WTC11 (cell line): Measurements from ENCODE around the gene NCAPH2. TPM values are rescaled to one million over a fixed set of nuclear protein-coding genes. Genes with fewer than 3 reads are reported as not detected.

ENCODE experiments used
- ATAC-seq: fragments of 200-7000 bp; cut with Tn5 transposase; 2 replicates; pipeline ENCODE4 v1.10.0; 2021; ENCODE audit warnings: mild to moderate bottlenecking, moderate library complexity
- CTCF ChIA-PET: fragments of 300-600 bp; sonication (Branson Sonifier 250); formaldehyde crosslinking; loops from one replicate; lab custom pipeline; 2021; ENCODE audit warnings: antibody characterized with exemption; lab: Charles Lee
- POLR2A ChIA-PET: fragments of 350-600 bp; sonication (Branson Sonifier 250); formaldehyde crosslinking; loops from one replicate; lab custom pipeline; 2021; ENCODE audit warnings: antibody characterized with exemption; lab: Charles Lee
- DNase-seq: peaks from one replicate; pipeline ENCODE4 v3.0.0; 2021; ENCODE audit warnings: low spot score
- H3K27ac Mint-ChIP-seq: 2 replicates; pipeline ENCODE4 v1.8.0; 2021; ENCODE audit warnings: mixed read lengths
- H3K27me3 Mint-ChIP-seq: 2 replicates; pipeline ENCODE4 v1.8.0; 2021; ENCODE audit warnings: low read depth, mild to moderate bottlenecking, moderate library complexity, mixed read lengths
- H3K36me3 Mint-ChIP-seq: 2 replicates; pipeline ENCODE4 v1.8.0; 2021; ENCODE audit warnings: mixed read lengths
- H3K4me1 Mint-ChIP-seq: 2 replicates; pipeline ENCODE4 v1.8.0; 2022; ENCODE audit warnings: mixed read lengths
- H3K4me3 Mint-ChIP-seq: 2 replicates; pipeline ENCODE4 v1.8.0; 2021; ENCODE audit warnings: mild to moderate bottlenecking, moderate library complexity, mixed read lengths
- H3K9me3 Mint-ChIP-seq: 2 replicates; pipeline ENCODE4 v1.8.0; 2021; ENCODE audit warnings: mixed read lengths
- ATF1 ChIP-seq: sonication (generic); formaldehyde crosslinking; IDR thresholded peaks from 2 replicates; pipeline ENCODE4 v1.8.1; 2023; ENCODE audit warnings: mild to moderate bottlenecking, moderate library complexity, missing genetic modification reagents
- CREB1 ChIP-seq: sonication (generic); formaldehyde crosslinking; IDR thresholded peaks from 2 replicates; pipeline ENCODE4 v1.8.0; 2023; ENCODE audit warnings: mild to moderate bottlenecking, missing genetic modification reagents
- CTCF ChIP-seq: fragments of 200-600 bp; IDR thresholded peaks from 2 replicates; pipeline ENCODE4 v1.8.0; 2022; ENCODE audit warnings: antibody characterized with exemption
- E2F1 ChIP-seq: sonication (generic); formaldehyde crosslinking; IDR thresholded peaks from 2 replicates; pipeline ENCODE4 v1.8.0; 2022; ENCODE audit warnings: mild to moderate bottlenecking, missing genetic modification reagents
- MAX ChIP-seq: sonication (generic); formaldehyde crosslinking; IDR thresholded peaks from 2 replicates; pipeline ENCODE4 v1.8.0; 2022; ENCODE audit warnings: mild to moderate bottlenecking, missing genetic modification reagents
- MLX ChIP-seq: sonication (generic); formaldehyde crosslinking; IDR thresholded peaks from 2 replicates; pipeline ENCODE4 v1.8.1; 2023; ENCODE audit warnings: mild to moderate bottlenecking, missing genetic modification reagents, moderate library complexity
- MXD4 ChIP-seq: fragments of 250-450 bp; sonication (Bioruptor Pico); IDR thresholded peaks from 2 replicates; pipeline ENCODE4 v1.8.0; 2021; ENCODE audit warnings: mild to moderate bottlenecking, moderate library complexity, borderline replicate concordance
- MYBL2 ChIP-seq: sonication (generic); formaldehyde crosslinking; IDR thresholded peaks from 2 replicates; pipeline ENCODE4 v1.8.1; 2023; ENCODE audit warnings: mild to moderate bottlenecking, moderate library complexity, missing genetic modification reagents
- NFE2L1 ChIP-seq: sonication (generic); formaldehyde crosslinking; IDR thresholded peaks from 2 replicates; pipeline ENCODE4 v1.8.1; 2023; ENCODE audit warnings: missing genetic modification reagents
- NR2C2 ChIP-seq: sonication (generic); formaldehyde crosslinking; IDR thresholded peaks from 2 replicates; pipeline ENCODE4 v1.8.0; 2022; ENCODE audit warnings: mild to moderate bottlenecking, missing genetic modification reagents
- PREB ChIP-seq: sonication (generic); formaldehyde crosslinking; IDR thresholded peaks from 2 replicates; pipeline ENCODE4 v1.8.1; 2022; ENCODE audit warnings: mild to moderate bottlenecking, missing genetic modification reagents, moderate library complexity, borderline replicate concordance
- SMAD4 ChIP-seq: sonication (generic); formaldehyde crosslinking; IDR thresholded peaks from 2 replicates; pipeline ENCODE4 v1.8.0; 2022; ENCODE audit warnings: mild to moderate bottlenecking, missing genetic modification reagents
- STAT6 ChIP-seq: sonication (generic); formaldehyde crosslinking; conservative IDR thresholded peaks from 2 replicates; pipeline ENCODE4 v1.8.1; 2023; ENCODE audit warnings: mild to moderate bottlenecking, low read depth, missing genetic modification reagents, moderate library complexity
- TEAD4 ChIP-seq: sonication (generic); formaldehyde crosslinking; IDR thresholded peaks from 2 replicates; pipeline ENCODE4 v1.8.0; 2022; ENCODE audit warnings: mild to moderate bottlenecking, missing genetic modification reagents
- USF2 ChIP-seq: sonication (generic); formaldehyde crosslinking; IDR thresholded peaks from 2 replicates; pipeline ENCODE4 v1.8.1; 2023; ENCODE audit warnings: mild to moderate bottlenecking, missing genetic modification reagents, moderate library complexity
- ZNF138 ChIP-seq: sonication (generic); formaldehyde crosslinking; conservative IDR thresholded peaks from 2 replicates; pipeline ENCODE4 v1.8.1; 2022; ENCODE audit warnings: mild to moderate bottlenecking, moderate library complexity, missing genetic modification reagents
- ZNF317 ChIP-seq: sonication (generic); formaldehyde crosslinking; IDR thresholded peaks from 2 replicates; pipeline ENCODE4 v1.8.1; 2023; ENCODE audit warnings: low read depth, mild to moderate bottlenecking, moderate library complexity, missing genetic modification reagents, borderline replicate concordance
- ZNF512 ChIP-seq: sonication (generic); formaldehyde crosslinking; IDR thresholded peaks from 2 replicates; pipeline ENCODE4 v1.8.1; 2022; ENCODE audit warnings: missing genetic modification reagents, borderline replicate concordance
- ZNF532 ChIP-seq: fragments of 250-450 bp; sonication (Bioruptor Pico); IDR thresholded peaks from 2 replicates; pipeline ENCODE4 v1.9.0; 2021; ENCODE audit warnings: mild to moderate bottlenecking, borderline replicate concordance
- total RNA-seq: library from RNA; stranded (reverse); gene quantifications from 3 replicates; pipeline ENCODE4 v1.2.3, GENCODE V29; 2021

The NCAPH2 gene
- total RNA-seq, 1 experiment from 2014 or later, result 78.4 TPM

- POLR2A ChIA-PET, result no interaction called here
- TF ChIP-seq E2F1 (CRISPR knock-in tag) (no peak), ZNF512 (CRISPR knock-in tag) (no peak), STAT6 (CRISPR knock-in tag) (no peak), TEAD4 (CRISPR knock-in tag) (no peak), CTCF (no peak), ZNF317 (CRISPR knock-in tag) (no peak), PREB (CRISPR knock-in tag) (no peak), SMAD4 (no peak), MYBL2 (no peak), MXD4 (CRISPR knock-in tag) (no peak), MAX (CRISPR knock-in tag) (no peak), NFE2L1 (CRISPR knock-in tag) (no peak), ZNF138 (CRISPR knock-in tag) (no peak), ZNF532 (no peak), ATF1 (no peak), MLX (no peak), NR2C2 (CRISPR knock-in tag) (no peak), USF2 (CRISPR knock-in tag) (no peak), CREB1 (CRISPR knock-in tag) (no peak)
These were observed 2.0 kb upstream of the NCAPH2 start for GRCh38 chr22:50505776-50506610.

More at GRCh38 chr22:50505776-50506610, 2.0 kb upstream of the NCAPH2 start:
- Mint-ChIP-seq H3K36me3 (no peaks in the 10 kb centered on the region), H3K4me3 (peak overlapping the region; percentile 91; the same call in 1 of the 2 replicates), H3K4me1 (peaks cover 10% of the 10 kb centered on the region), H3K9me3 (no peaks in the 10 kb centered on the region), H3K27ac (no peak overlapping the region), H3K27me3 (no peaks in the 10 kb centered on the region)
- DNase-seq (no peak), ATAC-seq (no peak)
- CTCF ChIA-PET, result interaction anchor here (0.7 to 1.8 kb wide), 2 partner anchors 8 to 20 kb away, joined by 4 to 9 read pairs; partner anchors contain the start of gene SCO2
